Uterus (tissue), 2 donors: ENCODE measurements around the gene ARPIN.
"Not testable (repeated sequence)": the region's sequence is repeated elsewhere in the genome, so short reads cannot be mapped to it uniquely, and the experiment has no call there.

ENCODE experiments used
- CTCF ChIP-seq, 4 experiments: fragments of 200-600 bp in 2 of 4; fragments of 450-650 bp in 2 of 4; sonication (generic) in 2 of 4; IDR thresholded peaks; one replicate each; pipeline ENCODE4 v1.5.1; 2016 to 2019; ENCODE audit warnings: antibody characterized with exemption in 4 of 4, mild to moderate bottlenecking in 2 of 4, moderate library complexity in 1 of 4
- POLR2A ChIP-seq, 2 donors: fragments of 450-650 bp; IDR thresholded peaks; one replicate each; pipeline ENCODE4 v1.6.1; 2016; ENCODE audit warnings: antibody characterized with exemption in 2 of 2, mild to moderate bottlenecking in 1 of 2, moderate library complexity in 1 of 2

GRCh38 chr15:89854863-89855262, 57.9 kb downstream of the ARPIN start:
- TF ChIP-seq CTCF, POLR2A (IDR thresholded peaks at IDR 0.05): not testable (repeated sequence)
